K562 (cell line): ENCODE results near the gene CES1. TPM values are rescaled to one million over a fixed set of nuclear protein-coding genes. Genes with fewer than 3 reads are reported as not detected.

ENCODE experiments used
- ATF7 ChIP-seq: fragments of 450-650 bp; IDR thresholded peaks from 2 replicates; pipeline ENCODE4 v1.7.1; 2014; ENCODE audit warnings: mild to moderate bottlenecking, moderate library complexity
- BCOR ChIP-seq: fragments of 450-650 bp; IDR thresholded peaks from 2 replicates; pipeline ENCODE4 v1.6.1; 2016
- COPS2 ChIP-seq: fragments of 450-650 bp; conservative IDR thresholded peaks from 2 replicates; pipeline ENCODE4 v1.6.1; 2016; ENCODE audit warnings: mild to moderate bottlenecking, moderate library complexity
- CREBBP ChIP-seq: IDR thresholded peaks from one replicate; pipeline ENCODE4 v1.6.1; 2012; ENCODE audit warnings: low read depth, mild to moderate bottlenecking, control low read depth, inconsistent platforms, low read length
- DPF2 ChIP-seq: fragments of 450-650 bp; IDR thresholded peaks from 2 replicates; pipeline ENCODE4 v1.6.1; 2016
- ELF4 ChIP-seq: fragments of 450-650 bp; formaldehyde crosslinking; IDR thresholded peaks from 2 replicates; pipeline ENCODE4 v1.4.0; 2022; ENCODE audit warnings: missing genetic modification characterization
- HDAC1 ChIP-seq, 2 experiments: fragments of 450-650 bp; IDR thresholded peaks; 2 replicates each; pipeline ENCODE4 v1.6.1; 2016 to 2017; ENCODE audit warnings: inconsistent platforms in 1 of 2, mild to moderate bottlenecking in 1 of 2, moderate library complexity in 1 of 2
- JUN ChIP-seq, 2 experiments: sonication (generic) in 1 of 2; formaldehyde crosslinking in 1 of 2; IDR thresholded peaks; 2 replicates each; pipeline versions ENCODE4 v1.6.1 to v1.8.0; 2012 to 2022; ENCODE audit warnings: borderline replicate concordance in 2 of 2, mild to moderate bottlenecking in 2 of 2, improper control_type of control experiment in 1 of 2, low read depth in 1 of 2, low read length in 1 of 2, missing genetic modification reagents in 1 of 2
- JUND ChIP-seq, 2 experiments: IDR thresholded peaks; 2 replicates in 1 of 2; 3 replicates in 1 of 2; pipeline ENCODE4 v1.6.1; 2011; ENCODE audit warnings: borderline replicate concordance in 2 of 2, low read depth in 2 of 2, low read length in 2 of 2, improper control_type of control experiment in 1 of 2, missing biosample characterization in 1 of 2, missing genetic modification characterization in 1 of 2, missing genetic modification reagents in 1 of 2
- LARP7 ChIP-seq: fragments of 450-650 bp; IDR thresholded peaks from 2 replicates; pipeline ENCODE4 v1.6.1; 2016
- MAX ChIP-seq: sonication (generic); formaldehyde crosslinking; IDR thresholded peaks from 2 replicates; pipeline ENCODE4 v1.9.0; 2022; ENCODE audit warnings: mild to moderate bottlenecking, missing genetic modification reagents
- NCOA4 ChIP-seq: fragments of 450-650 bp; IDR thresholded peaks from 2 replicates; pipeline ENCODE4 v1.6.1; 2018; ENCODE audit warnings: mild to moderate bottlenecking; ENCODE audit not compliant: partially characterized antibody
- NFE2 ChIP-seq: IDR thresholded peaks from 2 replicates; pipeline ENCODE4 v1.6.1; 2014; ENCODE audit warnings: antibody characterized with exemption, low read depth
- NFIX ChIP-seq: fragments of 250-450 bp; sonication (Bioruptor Pico); IDR thresholded peaks from 2 replicates; pipeline ENCODE4 v1.4.0; 2020; ENCODE audit warnings: low read depth, mild to moderate bottlenecking, moderate library complexity
- PHTF2 ChIP-seq: fragments of 250-450 bp; sonication (Bioruptor Pico); IDR thresholded peaks from 2 replicates; pipeline ENCODE4 v1.5.0; 2021; ENCODE audit warnings: mild to moderate bottlenecking
- POLR2H ChIP-seq: IDR thresholded peaks from 2 replicates; pipeline ENCODE4 v1.6.1; 2016; ENCODE audit warnings: missing genetic modification characterization, low read depth, mild to moderate bottlenecking, control low read depth, missing compliant biosample characterization, moderate library complexity
- PTBP1 ChIP-seq: fragments of 200-400 bp; formaldehyde crosslinking; IDR thresholded peaks from 2 replicates; pipeline ENCODE4 v1.6.1; 2017; ENCODE audit warnings: low read depth, low read length
- RBFOX2 ChIP-seq: fragments of 200-400 bp; formaldehyde crosslinking; IDR thresholded peaks from 2 replicates; pipeline ENCODE4 v1.6.1; 2017; ENCODE audit warnings: low read depth, mild to moderate bottlenecking, low read length, moderate library complexity
- RNF2 ChIP-seq: sonication (generic); IDR thresholded peaks from 2 replicates; pipeline ENCODE4 v1.6.1; 2016
- SUPT5H ChIP-seq: fragments of 450-650 bp; IDR thresholded peaks from 2 replicates; pipeline ENCODE4 v1.6.1; 2016
- ZC3H8 ChIP-seq: fragments of 450-650 bp; IDR thresholded peaks from 2 replicates; pipeline ENCODE4 v1.6.1; 2017
- ZNF24 ChIP-seq: fragments of 450-650 bp; IDR thresholded peaks from 2 replicates; pipeline ENCODE4 v1.6.1; 2016
- ZSCAN32 ChIP-seq: fragments of 450-650 bp; formaldehyde crosslinking; IDR thresholded peaks from 2 replicates; pipeline ENCODE4 v1.4.0; 2020; ENCODE audit warnings: mild to moderate bottlenecking, moderate library complexity
- polyA plus RNA-seq, 8 experiments: library from polyadenylated mRNA; depleted of rRNA in 4 of 8; stranded (reverse) in 5 of 8; unstranded in 3 of 8; fragments of >200 nt; fragmentation: Nextera tagmentation in 2 of 8; fragmentation: Illumina TruSeq in 1 of 8; extraction: Ambion mirVana in 2 of 8; extraction: Trizol in 1 of 8; gene quantifications; 2 replicates each; pipeline versions ENCODE4 v1.2.1 to v1.2.3, GENCODE V29; 2011 to 2014; ENCODE audit warnings: inconsistent platforms in 1 of 8, missing spikeins in 1 of 8
- total RNA-seq, 7 experiments: library from RNA; depleted of rRNA in 6 of 7; stranded (reverse); fragments of >200 nt in 6 of 7; fragmentation: Illumina TruSeq in 2 of 7; extraction: Trizol in 2 of 7; gene quantifications; 2 replicates each; pipeline versions ENCODE4 v1.2.1 to v1.2.3, GENCODE V29; 2011 to 2021; ENCODE audit warnings: low replicate concordance in 1 of 7
- TF ChIP-seq, protein P1 (sequence below): sonication (generic); formaldehyde crosslinking; IDR thresholded peaks from 2 replicates; pipeline ENCODE4 v1.8.1; 2023; ENCODE audit warnings: mild to moderate bottlenecking, missing genetic modification reagents
- TF ChIP-seq, protein P2 (sequence below): fragments of 450-650 bp; formaldehyde crosslinking; IDR thresholded peaks from 2 replicates; pipeline ENCODE4 v1.4.0; 2020; ENCODE audit warnings: mild to moderate bottlenecking, mixed read lengths

CES1 gene
- total and polyA plus RNA-seq, 9 of the 15 experiments (the other 6 are each of a cell fraction or from before 2014, with no cell fraction given), result 0.10 to 1.2 (median 0.16) TPM; not detected in 3

DNA sequence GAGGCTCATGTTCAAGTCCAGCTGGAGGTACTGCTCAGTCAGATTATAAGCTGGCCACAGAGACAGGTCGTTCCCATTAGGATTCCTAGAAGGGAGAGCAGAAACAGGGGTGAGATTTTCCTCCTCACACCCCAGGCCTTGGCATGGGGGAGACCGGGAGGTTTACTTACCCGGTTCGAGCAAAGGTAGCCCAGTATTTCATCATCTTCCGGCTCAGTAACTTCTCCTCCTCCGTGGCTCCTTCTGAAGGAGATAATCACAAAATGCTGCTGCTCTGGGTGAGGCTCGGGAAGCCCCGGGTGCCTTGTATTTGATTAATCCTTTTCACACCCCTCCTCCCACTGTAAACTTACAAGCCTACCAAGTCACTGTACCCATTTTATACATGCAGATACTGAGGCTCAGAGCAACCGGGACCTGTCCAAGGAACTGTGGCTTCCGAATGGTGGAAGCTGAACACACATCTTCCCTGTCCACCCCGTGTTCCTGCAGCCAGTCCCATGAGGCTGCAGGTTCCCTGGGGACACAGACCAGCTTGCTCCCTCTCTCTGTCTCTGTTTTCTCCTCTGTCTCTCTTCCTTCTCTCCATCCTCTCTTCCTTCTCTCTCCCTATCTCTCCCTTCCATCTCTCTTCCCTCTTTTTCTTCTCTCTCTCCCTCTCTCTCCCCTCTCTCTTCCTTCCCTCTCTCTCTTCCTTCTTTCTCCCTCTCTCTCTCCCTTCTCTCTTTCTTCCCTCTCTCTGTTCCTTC, 13.9 kb upstream of the CES1 start (continued):
- TF ChIP-seq CREBBP, result no peak
- TF ChIP-seq ELF4 (CRISPR knock-in tag), result peak; percentile 62; the same call in 1 of the 2 replicates
- no peak for TF ChIP-seq JUN (IDR thresholded peaks at IDR 0.05; ENCODE audit: borderline replicate concordance, low read depth, low read length)
- no peak for TF ChIP-seq JUN (CRISPR knock-in tag; IDR thresholded peaks at IDR 0.05; ENCODE audit: borderline replicate concordance)
- TF ChIP-seq LARP7, result 0 out of 2 replicates have a peak, but pooled peaks have one; percentile 66
- TF ChIP-seq ZSCAN32, result peak; percentile 74
- TF ChIP-seq, protein P1, sequence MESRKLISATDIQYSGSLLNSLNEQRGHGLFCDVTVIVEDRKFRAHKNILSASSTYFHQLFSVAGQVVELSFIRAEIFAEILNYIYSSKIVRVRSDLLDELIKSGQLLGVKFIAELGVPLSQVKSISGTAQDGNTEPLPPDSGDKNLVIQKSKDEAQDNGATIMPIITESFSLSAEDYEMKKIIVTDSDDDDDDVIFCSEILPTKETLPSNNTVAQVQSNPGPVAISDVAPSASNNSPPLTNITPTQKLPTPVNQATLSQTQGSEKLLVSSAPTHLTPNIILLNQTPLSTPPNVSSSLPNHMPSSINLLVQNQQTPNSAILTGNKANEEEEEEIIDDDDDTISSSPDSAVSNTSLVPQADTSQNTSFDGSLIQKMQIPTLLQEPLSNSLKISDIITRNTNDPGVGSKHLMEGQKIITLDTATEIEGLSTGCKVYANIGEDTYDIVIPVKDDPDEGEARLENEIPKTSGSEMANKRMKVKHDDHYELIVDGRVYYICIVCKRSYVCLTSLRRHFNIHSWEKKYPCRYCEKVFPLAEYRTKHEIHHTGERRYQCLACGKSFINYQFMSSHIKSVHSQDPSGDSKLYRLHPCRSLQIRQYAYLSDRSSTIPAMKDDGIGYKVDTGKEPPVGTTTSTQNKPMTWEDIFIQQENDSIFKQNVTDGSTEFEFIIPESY, result no peak
- TF ChIP-seq ZNF24, result no peak
- no peak for TF ChIP-seq NFIX (CRISPR knock-in tag)
- no peak for TF ChIP-seq PHTF2 (CRISPR knock-in tag)
- no peak for TF ChIP-seq PTBP1
- TF ChIP-seq RNF2, result peak; percentile 33; the same call in 1 of the 2 replicates
- TF ChIP-seq NCOA4, result no peak
- TF ChIP-seq POLR2H, result no peak
- TF ChIP-seq DPF2, result 0 out of 2 replicates have a peak, but pooled peaks have one; percentile 15
- TF ChIP-seq, protein P2, sequence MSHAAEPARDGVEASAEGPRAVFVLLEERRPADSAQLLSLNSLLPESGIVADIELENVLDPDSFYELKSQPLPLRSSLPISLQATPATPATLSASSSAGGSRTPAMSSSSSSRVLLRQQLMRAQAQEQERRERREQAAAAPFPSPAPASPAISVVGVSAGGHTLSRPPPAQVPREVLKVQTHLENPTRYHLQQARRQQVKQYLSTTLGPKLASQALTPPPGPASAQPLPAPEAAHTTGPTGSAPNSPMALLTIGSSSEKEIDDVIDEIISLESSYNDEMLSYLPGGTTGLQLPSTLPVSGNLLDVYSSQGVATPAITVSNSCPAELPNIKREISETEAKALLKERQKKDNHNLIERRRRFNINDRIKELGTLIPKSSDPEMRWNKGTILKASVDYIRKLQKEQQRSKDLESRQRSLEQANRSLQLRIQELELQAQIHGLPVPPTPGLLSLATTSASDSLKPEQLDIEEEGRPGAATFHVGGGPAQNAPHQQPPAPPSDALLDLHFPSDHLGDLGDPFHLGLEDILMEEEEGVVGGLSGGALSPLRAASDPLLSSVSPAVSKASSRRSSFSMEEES (CRISPR knock-in tag), result no peak
- peak; percentile 51 for TF ChIP-seq ATF7
- TF ChIP-seq COPS2, result no peak
- no peak for TF ChIP-seq MAX (CRISPR knock-in tag)
- no peak for TF ChIP-seq NFE2
- peak in 1 of 2 experiments; percentile 26; a peak in 1 of 4 replicates for TF ChIP-seq HDAC1 (IDR thresholded peaks at IDR 0.05)
- 0 out of 2 replicates have a peak, but pooled peaks have one; percentile 27 for TF ChIP-seq JUND (IDR thresholded peaks at IDR 0.05; ENCODE audit: borderline replicate concordance, low read depth, low read length)
- no peak for TF ChIP-seq JUND (tag; IDR thresholded peaks at IDR 0.05; ENCODE audit: borderline replicate concordance, low read depth, low read length)
- peak; percentile 37; the same call in 1 of the 2 replicates for TF ChIP-seq RBFOX2
- no peak for TF ChIP-seq SUPT5H
- no peak for TF ChIP-seq ZC3H8
- TF ChIP-seq BCOR, result peak; percentile 39; the same call in 1 of the 2 replicates
